Ovary (tissue), 9 donors: ENCODE measurements around the gene HIF1A. TPM values are rescaled to one million over a fixed set of nuclear protein-coding genes. Genes with fewer than 3 reads are reported as not detected.
"Not testable (repeated sequence)": the region's sequence is repeated elsewhere in the genome, so short reads cannot be mapped to it uniquely, and the experiment has no call there.

Experiments used
- DNase-seq, 5 donors: peaks; one replicate each; pipeline ENCODE4 v3.0.0-alpha.2; 2019 to 2020
- H3K27ac ChIP-seq, 2 donors: fragments of 200-600 bp; one replicate each; pipeline versions ENCODE4 v1.5.1 to v1.8.0; 2019 to 2022
- H3K27me3 ChIP-seq: fragments of 200-600 bp; one replicate; pipeline ENCODE4 v1.8.0; 2022
- H3K36me3 ChIP-seq: fragments of 200-600 bp; sonication (generic); one replicate; pipeline ENCODE4 v1.5.1; 2019
- H3K4me1 ChIP-seq: one replicate; pipeline ENCODE4 v1.8.1; 2013; ENCODE audit warnings: mild to moderate bottlenecking, moderate library complexity; ENCODE audit not compliant: insufficient read depth
- H3K4me3 ChIP-seq: fragments of 200-600 bp; sonication (generic); one replicate; pipeline ENCODE4 v1.5.1; 2017
- H3K9me3 ChIP-seq, 2 donors: fragments of 200-600 bp in 1 of 2; sonication (generic) in 1 of 2; one replicate each; pipeline versions ENCODE4 v1.5.1 to v1.8.1; 2013 to 2019; ENCODE audit warnings: mild to moderate bottlenecking in 1 of 2, moderate library complexity in 1 of 2
- CTCF ChIP-seq, 3 donors: fragments of 450-650 bp in 2 of 3; fragments of 200-600 bp in 1 of 3; IDR thresholded peaks; one replicate each; pipeline versions ENCODE4 v1.5.1 to v1.8.0; 2016 to 2022; ENCODE audit warnings: antibody characterized with exemption in 3 of 3, mild to moderate bottlenecking in 1 of 3
- EP300 ChIP-seq: sonication (generic); formaldehyde crosslinking; IDR thresholded peaks from one replicate; pipeline ENCODE4 v1.6.1; 2017; ENCODE audit warnings: antibody characterized with exemption
- POLR2A ChIP-seq: fragments of 450-650 bp; IDR thresholded peaks from one replicate; pipeline ENCODE4 v1.6.1; 2017; ENCODE audit warnings: antibody characterized with exemption, mild to moderate bottlenecking, moderate library complexity
- WGBS, 3 donors: extraction: QIAGEN DNeasy Blood & Tissue Kit in 1 of 3; methylation state at CpG; one replicate each; pipeline versions ENCODE4 v1.1.5 to v1.1.7; 2013 to 2017; 5-methylcytosine and 5-hydroxymethylcytosine counted together
- intact Hi-C, 4 donors: fragments of 100-400 bp; cut with DNase I; formaldehyde crosslinking; loops; one replicate each; pipeline versions ENCODE4 v1.11.0 to v1.15.1; 2022 to 2023
- polyA plus RNA-seq, 2 donors: library from polyadenylated mRNA; stranded (reverse); fragments of 200-250 nt in 1 of 2; fragments of 350-450 nt in 1 of 2; fragmentation: Illumina TruSeq in 1 of 2; extraction: RNeasy Lipid Tissue Mini Kit (QIAGEN cat#74804) in 1 of 2; gene quantifications; one replicate each; pipeline ENCODE4 v1.2.3, GENCODE V29; 2013 to 2014
- total RNA-seq, 7 donors: library from RNA; depleted of rRNA in 2 of 7; stranded (reverse); fragments of >200 nt in 2 of 7; fragmentation: NEBNext Ultra II Directional in 3 of 7; extraction: Animal tissue kit (Norgen Biotek cat#: 25700) in 3 of 7; gene quantifications; one replicate each; pipeline versions ENCODE4 v1.1.0 to v1.2.4, GENCODE V29; 2016 to 2023
- donor health status: DM: no; HTN: no; CAD: no; lungs with moderate emphysema.
- donor health status: DM: no; HTN: no; CAD: no.
- donor health status: Bipolar disorder and iron deficiency.
- donor health status: DM: yes; HTN: yes; CAD: no.
- donor health status: DM: no; HTN: no; CAD: no.
- donor health status: DM: yes; HTN: yes; CAD: no.

Gene HIF1A
- total and polyA plus RNA-seq, 9 donors: 41.6 to 204 (median 116) TPM

GRCh38 chr14:61742371-61742770 is 47.1 kb downstream of the HIF1A start:
- DNase-seq: no peak
- WGBS, 3 donors: 96 to 97% (median 96%) methylated on average over 6 of the region's 6 CpGs
- Histone ChIP-seq H3K27me3 (no peaks in the 10 kb centered on the region), H3K27ac (no peak overlapping the region), H3K4me1 (no peaks in the 10 kb centered on the region), H3K4me3 (no peak overlapping the region), H3K36me3 (no peaks in the 10 kb centered on the region), H3K9me3 (no peaks in the 10 kb centered on the region)
- intact Hi-C loops: no loop called here
- TF ChIP-seq CTCF (IDR thresholded peaks at IDR 0.05) (no peak), POLR2A (no peak), EP300 (no peak)

GRCh38 chr14:61744238-61744637 is 48.9 kb downstream of the HIF1A start:
- no peak overlapping the region for H3K27ac ChIP-seq
- no peaks in the 10 kb centered on the region for H3K4me1 ChIP-seq
- DNase-seq: no peak
- H3K27me3 ChIP-seq: no peaks in the 10 kb centered on the region
- no peak for TF ChIP-seq EP300
- no peak for TF ChIP-seq POLR2A
- no peak for TF ChIP-seq CTCF (IDR thresholded peaks at IDR 0.05)
- WGBS, 3 donors: 93 to 96% (median 95%) methylated on average over 5 of the region's 5 CpGs
- H3K36me3 ChIP-seq: no peaks in the 10 kb centered on the region
- intact Hi-C loops: no loop called here
- H3K4me3 ChIP-seq: no peak overlapping the region
- H3K9me3 ChIP-seq: no peaks in the 10 kb centered on the region

- H3K4me3 ChIP-seq, intact Hi-C loops, H3K4me1 ChIP-seq, H3K9me3 ChIP-seq, H3K27ac ChIP-seq, H3K36me3 ChIP-seq, H3K27me3 ChIP-seq, DNase-seq: not testable (repeated sequence)
- 95 to 100% (median 98%) methylated on average over 3 of the region's 3 CpGs for WGBS, 3 donors
These were observed 51.0 kb downstream of the HIF1A start for GRCh38 chr14:61746346-61746745.

- H3K9me3 ChIP-seq: no peaks in the 10 kb centered on the region
- intact Hi-C loops: no loop called here
- H3K27ac ChIP-seq: no peak overlapping the region
- no peaks in the 10 kb centered on the region for H3K27me3 ChIP-seq
- DNase-seq: no peak
- TF ChIP-seq EP300: no peak
- TF ChIP-seq POLR2A: no peak
- TF ChIP-seq CTCF (IDR thresholded peaks at IDR 0.05): no peak
- no peaks in the 10 kb centered on the region for H3K36me3 ChIP-seq
- H3K4me1 ChIP-seq: no peaks in the 10 kb centered on the region
- no peak overlapping the region for H3K4me3 ChIP-seq
These were observed 51.6 kb downstream of the HIF1A start for GRCh38 chr14:61746881-61747280.

GRCh38 chr14:61747342-61747741 is 52.0 kb downstream of the HIF1A start:
- no peaks in the 10 kb centered on the region for H3K9me3 ChIP-seq
- H3K4me3 ChIP-seq: no peak overlapping the region
- H3K27ac ChIP-seq: no peak overlapping the region
- H3K27me3 ChIP-seq: no peaks in the 10 kb centered on the region
- no peaks in the 10 kb centered on the region for H3K36me3 ChIP-seq
- intact Hi-C loops: no loop called here
- no peak for DNase-seq
- WGBS, 3 donors: 86 to 90% (median 86%) methylated on average over 3 of the region's 3 CpGs
- H3K4me1 ChIP-seq: no peaks in the 10 kb centered on the region
- no peak for TF ChIP-seq POLR2A
- no peak for TF ChIP-seq EP300
- TF ChIP-seq CTCF (IDR thresholded peaks at IDR 0.05): no peak
